ENCODE results near the gene LIG1.

DNA sequence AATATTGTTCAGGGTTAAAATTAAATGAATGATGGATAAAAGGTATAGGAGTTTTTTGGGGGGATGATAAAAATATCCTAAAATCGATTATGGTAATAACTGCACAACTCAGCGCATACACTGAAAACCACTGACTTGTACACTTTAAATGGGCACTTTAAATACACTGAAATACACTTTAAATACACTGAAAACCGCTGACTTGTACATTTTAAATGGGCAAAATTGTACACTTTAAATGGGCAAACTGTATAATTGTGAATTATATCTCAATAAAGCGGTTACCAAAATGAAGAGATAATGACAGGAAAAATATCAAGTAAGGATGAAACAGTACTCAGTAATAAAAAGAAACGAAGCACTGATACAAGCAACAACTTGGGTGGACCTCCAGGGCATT is 1.5 kb downstream of the LIG1 start:
- TF ChIP-seq, protein P1, sequence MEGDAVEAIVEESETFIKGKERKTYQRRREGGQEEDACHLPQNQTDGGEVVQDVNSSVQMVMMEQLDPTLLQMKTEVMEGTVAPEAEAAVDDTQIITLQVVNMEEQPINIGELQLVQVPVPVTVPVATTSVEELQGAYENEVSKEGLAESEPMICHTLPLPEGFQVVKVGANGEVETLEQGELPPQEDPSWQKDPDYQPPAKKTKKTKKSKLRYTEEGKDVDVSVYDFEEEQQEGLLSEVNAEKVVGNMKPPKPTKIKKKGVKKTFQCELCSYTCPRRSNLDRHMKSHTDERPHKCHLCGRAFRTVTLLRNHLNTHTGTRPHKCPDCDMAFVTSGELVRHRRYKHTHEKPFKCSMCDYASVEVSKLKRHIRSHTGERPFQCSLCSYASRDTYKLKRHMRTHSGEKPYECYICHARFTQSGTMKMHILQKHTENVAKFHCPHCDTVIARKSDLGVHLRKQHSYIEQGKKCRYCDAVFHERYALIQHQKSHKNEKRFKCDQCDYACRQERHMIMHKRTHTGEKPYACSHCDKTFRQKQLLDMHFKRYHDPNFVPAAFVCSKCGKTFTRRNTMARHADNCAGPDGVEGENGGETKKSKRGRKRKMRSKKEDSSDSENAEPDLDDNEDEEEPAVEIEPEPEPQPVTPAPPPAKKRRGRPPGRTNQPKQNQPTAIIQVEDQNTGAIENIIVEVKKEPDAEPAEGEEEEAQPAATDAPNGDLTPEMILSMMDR (IDR thresholded peaks at IDR 0.05): no peak
- TF ChIP-seq POLR2A (IDR thresholded peaks at IDR 0.05): no peak
